K562 (cell line): Measurements from ENCODE around the gene IPO7. TPM values are rescaled to one million over a fixed set of nuclear protein-coding genes. Genes with fewer than 3 reads are reported as not detected.

Experiments used
- ATAC-seq: fragments of 200-7000 bp; cut with Tn5 transposase; 3 replicates; pipeline ENCODE4 v1.9.1; 2020; ENCODE audit warnings: moderate library complexity
- BruUV-seq: library from RNA; stranded (reverse); fragments of 400-500 nt; replicated peaks from 2 replicates; lab custom pipeline; 2021; lab: Mats Ljungman, UMichigan
- CTCF ChIA-PET: fragments of 300-600 bp; formaldehyde crosslinking; extraction: SDS; loops from one replicate; lab custom pipeline; 2021; ENCODE audit warnings: low intra/inter-chr PET ratio; lab: Yijun Ruan, JAX
- POLR2A ChIA-PET: fragments of 300-600, 350-650 bp; sonication (Branson Sonifier 250); formaldehyde crosslinking; extraction: SDS; loops from one replicate; lab custom pipeline; 2021; ENCODE audit warnings: antibody characterized with exemption, inconsistent platforms; lab: Yijun Ruan, JAX
- DNase-seq, 4 experiments: peaks; one replicate each; pipeline versions ENCODE4 v3.0.0 to v3.0.0-alpha.2; 2011 to 2018; ENCODE audit warnings: low spot score in 3 of 4, mixed read lengths in 3 of 4; ENCODE audit errors: extremely low read depth in 1 of 4
- FAIRE-seq: peaks from 2 replicates; lab custom pipeline; 2011; peaks lifted over from hg19 to GRCh38; lab: Jason Lieb, UNC
- H2AFZ ChIP-seq: 2 replicates; pipeline ENCODE4 v1.6.0; 2011; ENCODE audit warnings: low read depth, low read length, control low read depth, inconsistent platforms
- H3K27ac ChIP-seq: fragments of 200-600 bp; 3 replicates; pipeline ENCODE4 v1.8.0; 2011; ENCODE audit warnings: low read depth, mild to moderate bottlenecking, control low read depth, inconsistent platforms, low read length, moderate library complexity, mixed read lengths; ENCODE audit errors: extremely low read depth
- H3K27me3 ChIP-seq, 2 experiments: fragments of 300-600 bp in 1 of 2; 2 replicates in 1 of 2; 3 replicates in 1 of 2; pipeline versions ENCODE4 v1.6.0 to v1.8.0; 2011; ENCODE audit warnings: inconsistent platforms in 2 of 2, low read length in 2 of 2, mild to moderate bottlenecking in 1 of 2, mixed read lengths in 1 of 2, moderate library complexity in 1 of 2; ENCODE audit not compliant: control insufficient read depth in 2 of 2, insufficient read depth in 2 of 2
- H3K36me3 ChIP-seq: fragments of 300-600 bp; 3 replicates; pipeline ENCODE4 v1.8.0; 2011; ENCODE audit warnings: mild to moderate bottlenecking, low read length, inconsistent platforms; ENCODE audit not compliant: control insufficient read depth, insufficient read depth
- H3K4me1 ChIP-seq, 2 experiments: fragments of 200-600 bp in 1 of 2; replicated peaks in 1 of 2; 2 replicates in 1 of 2; 3 replicates in 1 of 2; pipeline versions ENCODE4 v1.5.1 to v1.8.0; 2011; ENCODE audit warnings: inconsistent platforms in 2 of 2, low read length in 2 of 2, mild to moderate bottlenecking in 1 of 2, mixed read lengths in 1 of 2, moderate library complexity in 1 of 2; ENCODE audit not compliant: control insufficient read depth in 2 of 2, insufficient read depth in 2 of 2
- H3K4me2 ChIP-seq: 2 replicates; pipeline ENCODE4 v1.6.1; 2011; ENCODE audit warnings: low read length, control low read depth, inconsistent platforms, mixed read lengths; ENCODE audit not compliant: insufficient read depth
- H3K4me3 ChIP-seq: fragments of 200-600 bp; sonication (generic), shearing (Covaris generic); 2 replicates; pipeline ENCODE4 v1.5.1; 2016; ENCODE audit warnings: control low read depth, inconsistent platforms
- H3K79me2 ChIP-seq: fragments of 200-600 bp; 3 replicates; pipeline ENCODE4 v1.8.0; 2011; ENCODE audit warnings: low read length, inconsistent platforms; ENCODE audit not compliant: control insufficient read depth, insufficient read depth
- H3K9ac ChIP-seq, 2 experiments: 2 replicates each; pipeline versions ENCODE4 v1.6.0 to v1.6.1; 2011; ENCODE audit warnings: low read depth in 2 of 2, low read length in 2 of 2, control low read depth in 1 of 2, inconsistent platforms in 1 of 2, mild to moderate bottlenecking in 1 of 2, mixed read lengths in 1 of 2; ENCODE audit not compliant: insufficient read depth in 1 of 2
- H3K9me1 ChIP-seq: one replicate; pipeline ENCODE4 v1.6.0; 2011; ENCODE audit warnings: inconsistent platforms, mild to moderate bottlenecking, low read length, moderate library complexity; ENCODE audit not compliant: control insufficient read depth, insufficient read depth
- H3K9me3 ChIP-seq: replicated peaks from 2 replicates; pipeline ENCODE4 v1.5.1; 2011; ENCODE audit warnings: low read depth, low read length, inconsistent platforms; ENCODE audit not compliant: control insufficient read depth, insufficient read depth
- H4K20me1 ChIP-seq: replicated peaks from 2 replicates; pipeline ENCODE4 v1.6.1; 2011; ENCODE audit warnings: low read length, inconsistent platforms, mixed read lengths; ENCODE audit not compliant: control insufficient read depth, insufficient read depth
- CBX1 ChIP-seq: sonication (generic); IDR thresholded peaks from 2 replicates; pipeline ENCODE4 v1.6.1; 2016; ENCODE audit warnings: antibody characterized with exemption, low read depth, mild to moderate bottlenecking
- DIDO1 ChIP-seq: fragments of 450-650 bp; IDR thresholded peaks from 2 replicates; pipeline ENCODE4 v1.6.1; 2016; ENCODE audit warnings: low read depth, missing biosample characterization, missing genetic modification characterization
- GABPA ChIP-seq: fragments of 200-800 bp; sonication (Bioruptor generic); conservative IDR thresholded peaks from 2 replicates; pipeline ENCODE4 v1.6.1; 2016; ENCODE audit warnings: low read depth, missing genetic modification characterization, missing compliant biosample characterization
- HDAC1 ChIP-seq, 2 experiments: fragments of 450-650 bp; IDR thresholded peaks; 2 replicates each; pipeline ENCODE4 v1.6.1; 2016 to 2017; ENCODE audit warnings: inconsistent platforms in 1 of 2, mild to moderate bottlenecking in 1 of 2, moderate library complexity in 1 of 2
- MXI1 ChIP-seq: IDR thresholded peaks from 2 replicates; pipeline ENCODE4 v1.6.1; 2011; ENCODE audit warnings: low read depth, mild to moderate bottlenecking, improper control_type of control experiment, low read length
- NCOA4 ChIP-seq: fragments of 450-650 bp; IDR thresholded peaks from 2 replicates; pipeline ENCODE4 v1.6.1; 2018; ENCODE audit warnings: mild to moderate bottlenecking; ENCODE audit not compliant: partially characterized antibody
- PRPF4 ChIP-seq: fragments of 200-400 bp; formaldehyde crosslinking; IDR thresholded peaks from one replicate; pipeline ENCODE4 v1.6.1; 2017; ENCODE audit warnings: low read length, low read depth, mild to moderate bottlenecking; ENCODE audit not compliant: insufficient read depth, poor library complexity, severe bottlenecking
- SMAD4 ChIP-seq: fragments of 250-450 bp; sonication (Bioruptor Pico); conservative IDR thresholded peaks from 2 replicates; pipeline ENCODE4 v1.8.0; 2021; ENCODE audit warnings: inconsistent platforms, mild to moderate bottlenecking, moderate library complexity
- ZBTB9 ChIP-seq: fragments of 450-650 bp; formaldehyde crosslinking; IDR thresholded peaks from 2 replicates; pipeline ENCODE4 v1.4.0; 2020; ENCODE audit warnings: mild to moderate bottlenecking, moderate library complexity
- ZNF197 ChIP-seq: fragments of 200-800 bp; sonication (Bioruptor generic); IDR thresholded peaks from 2 replicates; pipeline ENCODE4 v1.6.1; 2016; ENCODE audit warnings: low read depth, missing genetic modification characterization, missing compliant biosample characterization
- ZNF280B ChIP-seq: fragments of 250-450 bp; sonication (Bioruptor Pico); IDR thresholded peaks from 2 replicates; pipeline ENCODE4 v1.5.1; 2021; ENCODE audit warnings: mild to moderate bottlenecking
- ZZZ3 ChIP-seq: fragments of 450-650 bp; IDR thresholded peaks from 2 replicates; pipeline ENCODE4 v1.6.1; 2016; ENCODE audit warnings: antibody characterized with exemption, mild to moderate bottlenecking, moderate library complexity
- WGBS: fragments of 100-300 bp; shearing (Covaris generic); methylation state at CpG from one replicate; pipeline ENCODE4 v1.1.6; 2016; ENCODE audit warnings: low coverage, mixed read lengths; ENCODE audit not compliant: insufficient coverage; ENCODE audit errors: missing lambda C conversion rate; 5-methylcytosine and 5-hydroxymethylcytosine counted together
- in situ Hi-C: fragments of 300-500 bp; cut with MboI; formaldehyde crosslinking; loops from 4 replicates; pipeline ENCODE4 v1.15.0; 2018; ENCODE audit warnings: inconsistent platforms, mixed read lengths
- intact Hi-C: fragments of 100-400 bp; cut with micrococcal nuclease; formaldehyde crosslinking; loops from 2 replicates; pipeline ENCODE4 v1.14.2; 2022
- polyA plus RNA-seq, 8 experiments: library from polyadenylated mRNA; depleted of rRNA in 4 of 8; stranded (reverse) in 5 of 8; unstranded in 3 of 8; fragments of >200 nt; fragmentation: Nextera tagmentation in 2 of 8; fragmentation: Illumina TruSeq in 1 of 8; extraction: Ambion mirVana in 2 of 8; extraction: Trizol in 1 of 8; gene quantifications; 2 replicates each; pipeline versions ENCODE4 v1.2.1 to v1.2.3, GENCODE V29; 2011 to 2014; ENCODE audit warnings: inconsistent platforms in 1 of 8, missing spikeins in 1 of 8
- total RNA-seq, 7 experiments: library from RNA; depleted of rRNA in 6 of 7; stranded (reverse); fragments of >200 nt in 6 of 7; fragmentation: Illumina TruSeq in 2 of 7; extraction: Trizol in 2 of 7; gene quantifications; 2 replicates each; pipeline versions ENCODE4 v1.2.1 to v1.2.3, GENCODE V29; 2011 to 2021; ENCODE audit warnings: low replicate concordance in 1 of 7

IPO7 gene
- total and polyA plus RNA-seq, 9 of the 15 experiments (the other 6 are each of a cell fraction or from before 2014, with no cell fraction given), result 23.6 to 138 (median 110) TPM

- FAIRE-seq, result no peak
- Histone ChIP-seq H3K36me3 (peaks cover 34% of the 10 kb centered on the region), H3K79me2 (no peaks in the 10 kb centered on the region), H2AFZ (no peak overlapping the region), H3K4me1 (no peaks in the 10 kb centered on the region), H3K27me3 (no peaks in the 10 kb centered on the region), H3K9me1 (no peaks in the 10 kb centered on the region), H3K27ac (no peak overlapping the region), H3K4me2 (no peak overlapping the region), H4K20me1 (no peaks in the 10 kb centered on the region), H3K9me3 (no peaks in the 10 kb centered on the region), H3K9ac (no peak overlapping the region), H3K4me3 (no peak overlapping the region)
- ChIA-PET CTCF (no interaction called here), POLR2A (interaction anchor here (0.9 to 1.7 kb wide), 2 partner anchors 18 to 19 kb away, joined by 5 to 12 read pairs; partner anchors contain the start of gene ZNF143)
- 34% methylated on average over 2 of the region's 2 CpGs for WGBS
- no peak for TF ChIP-seq MXI1
- BruUV-seq, result no TSS peak
- in situ Hi-C loops, result no loop called here
- no peak for DNase-seq
- ATAC-seq, result no peak
- intact Hi-C loops, result no loop called here
These were observed 95.4 kb downstream of the IPO7 start for GRCh38 chr11:9479899-9480298.

GRCh38 chr11:9489080-9489765 lies 104.8 kb downstream of the IPO7 start:
- FAIRE-seq (no peak), DNase-seq (no peak), ATAC-seq (no peak)
- ChIA-PET CTCF (interaction anchor here (0.6 kb wide), 1 partner anchor 1246 kb away, joined by 3 read pairs; no protein-coding TSS in a partner anchor), POLR2A (interaction anchor here (0.7 to 1.2 kb wide), 2 partner anchors 11 to 14 kb away, joined by 3 read pairs; no protein-coding TSS in a partner anchor)
- H3K36me3 ChIP-seq, result peaks cover 29% of the 10 kb centered on the region; the same call in 2 of the 3 replicates
- no peaks in the 10 kb centered on the region for H3K4me1 ChIP-seq
- WGBS, result 64% methylated on average over 3 of the region's 3 CpGs
- no peaks in the 10 kb centered on the region for H3K9me1 ChIP-seq
- H3K9me3 ChIP-seq, result no peaks in the 10 kb centered on the region
- in situ Hi-C loops, result no loop called here
- H3K9ac ChIP-seq, result no peak overlapping the region
- H4K20me1 ChIP-seq, result no peaks in the 10 kb centered on the region
- no peak overlapping the region for H3K27ac ChIP-seq
- no peak overlapping the region for H3K4me3 ChIP-seq
- H2AFZ ChIP-seq, result no peak overlapping the region
- intact Hi-C loops, result no loop called here
- no TSS peak for BruUV-seq
- H3K79me2 ChIP-seq, result no peaks in the 10 kb centered on the region
- no peak overlapping the region for H3K4me2 ChIP-seq
- no peaks in the 10 kb centered on the region for H3K27me3 ChIP-seq
- TF ChIP-seq ZNF280B (CRISPR knock-in tag), result no peak
- TF ChIP-seq ZNF197, result no peak
- TF ChIP-seq SMAD4 (CRISPR knock-in tag), result no peak
- no peak for TF ChIP-seq CBX1
- TF ChIP-seq HDAC1 (IDR thresholded peaks at IDR 0.05), result no peak
- no peak for TF ChIP-seq DIDO1 (tag)
- no peak for TF ChIP-seq NCOA4
- no peak for TF ChIP-seq ZBTB9 (CRISPR knock-in tag)
- TF ChIP-seq PRPF4, result no peak
- no peak for TF ChIP-seq ZZZ3
- TF ChIP-seq GABPA (tag), result no peak
